NCI-H187 treated with DMSO at 0.1 percent for 48 hours (cell line): Measurements from ENCODE around the gene KIF21B.

ENCODE experiments used
- DNase-seq: peaks from one replicate; lab custom pipeline; 2025; lab: John Stamatoyannopoulos, UW

Gene KIF21B, protein sequence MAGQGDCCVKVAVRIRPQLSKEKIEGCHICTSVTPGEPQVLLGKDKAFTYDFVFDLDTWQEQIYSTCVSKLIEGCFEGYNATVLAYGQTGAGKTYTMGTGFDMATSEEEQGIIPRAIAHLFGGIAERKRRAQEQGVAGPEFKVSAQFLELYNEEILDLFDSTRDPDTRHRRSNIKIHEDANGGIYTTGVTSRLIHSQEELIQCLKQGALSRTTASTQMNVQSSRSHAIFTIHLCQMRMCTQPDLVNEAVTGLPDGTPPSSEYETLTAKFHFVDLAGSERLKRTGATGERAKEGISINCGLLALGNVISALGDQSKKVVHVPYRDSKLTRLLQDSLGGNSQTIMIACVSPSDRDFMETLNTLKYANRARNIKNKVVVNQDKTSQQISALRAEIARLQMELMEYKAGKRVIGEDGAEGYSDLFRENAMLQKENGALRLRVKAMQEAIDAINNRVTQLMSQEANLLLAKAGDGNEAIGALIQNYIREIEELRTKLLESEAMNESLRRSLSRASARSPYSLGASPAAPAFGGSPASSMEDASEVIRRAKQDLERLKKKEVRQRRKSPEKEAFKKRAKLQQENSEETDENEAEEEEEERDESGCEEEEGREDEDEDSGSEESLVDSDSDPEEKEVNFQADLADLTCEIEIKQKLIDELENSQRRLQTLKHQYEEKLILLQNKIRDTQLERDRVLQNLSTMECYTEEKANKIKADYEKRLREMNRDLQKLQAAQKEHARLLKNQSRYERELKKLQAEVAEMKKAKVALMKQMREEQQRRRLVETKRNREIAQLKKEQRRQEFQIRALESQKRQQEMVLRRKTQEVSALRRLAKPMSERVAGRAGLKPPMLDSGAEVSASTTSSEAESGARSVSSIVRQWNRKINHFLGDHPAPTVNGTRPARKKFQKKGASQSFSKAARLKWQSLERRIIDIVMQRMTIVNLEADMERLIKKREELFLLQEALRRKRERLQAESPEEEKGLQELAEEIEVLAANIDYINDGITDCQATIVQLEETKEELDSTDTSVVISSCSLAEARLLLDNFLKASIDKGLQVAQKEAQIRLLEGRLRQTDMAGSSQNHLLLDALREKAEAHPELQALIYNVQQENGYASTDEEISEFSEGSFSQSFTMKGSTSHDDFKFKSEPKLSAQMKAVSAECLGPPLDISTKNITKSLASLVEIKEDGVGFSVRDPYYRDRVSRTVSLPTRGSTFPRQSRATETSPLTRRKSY (N-terminal part only)

GRCh38 chr1:201023517-201023902 is at the start of gene KIF21B:
KIF21B (minus strand) TSS chr1:201023714; CDS start chr1:201023383, 331 bp downstream.
- DNase-seq: no peak

- no peak for DNase-seq
Observed at GRCh38 chr1:201072922-201073321, 49.4 kb upstream of the KIF21B start.

DNA sequence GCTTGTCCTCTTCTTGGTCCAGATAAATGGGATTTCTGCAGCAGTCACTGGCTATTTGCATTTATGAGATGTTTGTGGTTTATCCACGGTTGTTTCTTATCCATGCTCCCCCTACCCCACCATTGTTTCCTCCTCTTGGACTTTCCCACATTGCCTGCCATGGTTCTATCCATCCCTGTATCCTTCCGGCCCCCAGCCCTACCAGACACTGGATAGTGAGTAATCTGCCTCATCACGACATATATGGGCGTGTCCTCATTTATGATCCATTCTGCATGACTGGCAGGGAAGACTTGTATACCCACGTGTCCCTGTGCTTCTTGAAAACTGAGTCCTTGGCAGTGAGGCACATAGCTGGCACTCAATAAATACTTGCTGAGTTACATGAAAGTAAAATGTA is 48.6 kb upstream of the KIF21B start:
- DNase-seq: no peak

- no peak for DNase-seq
Observed at GRCh38 chr1:201069636-201070035, 46.1 kb upstream of the KIF21B start.

DNA sequence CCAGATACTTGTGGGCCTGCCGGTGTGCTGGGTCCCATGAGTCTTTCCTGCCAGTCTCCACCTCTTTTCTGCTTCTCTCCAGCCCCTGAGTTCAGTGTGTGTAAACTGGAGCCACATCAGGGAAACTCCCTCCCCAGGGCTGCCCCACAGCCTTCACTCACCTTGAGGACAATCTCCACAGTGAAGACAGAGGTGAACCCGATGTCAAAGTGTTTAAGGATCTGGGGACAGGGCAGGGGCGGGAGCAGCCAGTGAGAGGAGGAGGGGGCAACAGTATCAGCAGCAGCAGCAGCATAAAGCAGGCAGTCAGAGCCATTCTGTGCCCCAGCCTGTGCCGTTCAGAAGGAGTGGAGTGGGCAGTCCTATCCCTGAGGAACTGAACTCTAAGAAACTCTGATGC is 45.5 kb upstream of the KIF21B start:
- DNase-seq: no peak

GRCh38 chr1:201066986-201067385 is 43.5 kb upstream of the KIF21B start:
- no peak for DNase-seq

GRCh38 chr1:201065686-201066085 is 42.2 kb upstream of the KIF21B start:
- DNase-seq: no peak

GRCh38 chr1:201064806-201065205 is 41.3 kb upstream of the KIF21B start:
- DNase-seq: no peak

DNA sequence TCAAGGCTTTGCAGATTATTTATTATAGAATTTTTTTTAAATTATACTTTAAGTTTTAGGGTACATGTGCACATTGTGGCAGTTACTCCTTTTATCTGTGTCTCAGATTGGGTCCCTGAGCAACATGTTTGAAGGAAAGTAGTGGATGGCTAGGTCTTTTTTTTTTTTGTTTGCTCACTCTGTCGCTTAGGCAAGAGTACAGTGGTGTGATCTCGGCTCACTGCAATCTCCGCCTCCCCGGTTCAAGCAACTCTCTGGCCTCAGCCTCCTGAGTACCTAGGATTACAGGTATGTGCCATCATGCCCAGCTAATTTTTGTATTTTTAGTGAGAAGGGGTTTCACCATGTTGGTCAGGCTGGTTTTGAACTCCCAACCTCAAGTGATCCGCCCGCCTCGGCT is 39.6 kb upstream of the KIF21B start:
- DNase-seq: no peak

GRCh38 chr1:201062511-201063091 is 39.1 kb upstream of the KIF21B start:
- DNase-seq: no peak

DNA sequence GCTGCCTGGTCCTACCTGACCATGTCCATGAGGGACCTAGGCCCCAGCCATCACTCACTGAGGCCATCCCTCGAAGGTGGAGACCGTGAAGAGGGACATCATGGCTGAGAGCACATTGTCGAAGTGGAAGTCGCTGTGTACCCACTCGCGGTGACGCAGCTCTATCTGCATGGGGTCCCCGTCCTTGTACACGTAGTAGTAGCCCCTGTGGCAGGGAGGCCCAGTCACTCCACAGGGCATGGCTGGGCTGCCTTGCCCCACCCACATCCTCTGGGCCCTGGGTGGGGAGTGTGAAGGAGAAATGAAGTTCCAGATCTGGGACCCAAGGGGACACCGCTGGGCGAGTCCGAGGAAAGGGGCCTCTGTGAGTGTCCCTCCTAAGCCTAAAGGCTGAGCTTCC is 38.4 kb upstream of the KIF21B start:
- no peak for DNase-seq

GRCh38 chr1:201061049-201061448 is 37.5 kb upstream of the KIF21B start:
- DNase-seq: no peak

GRCh38 chr1:201060586-201060985 is 37.1 kb upstream of the KIF21B start:
- no peak for DNase-seq

DNA sequence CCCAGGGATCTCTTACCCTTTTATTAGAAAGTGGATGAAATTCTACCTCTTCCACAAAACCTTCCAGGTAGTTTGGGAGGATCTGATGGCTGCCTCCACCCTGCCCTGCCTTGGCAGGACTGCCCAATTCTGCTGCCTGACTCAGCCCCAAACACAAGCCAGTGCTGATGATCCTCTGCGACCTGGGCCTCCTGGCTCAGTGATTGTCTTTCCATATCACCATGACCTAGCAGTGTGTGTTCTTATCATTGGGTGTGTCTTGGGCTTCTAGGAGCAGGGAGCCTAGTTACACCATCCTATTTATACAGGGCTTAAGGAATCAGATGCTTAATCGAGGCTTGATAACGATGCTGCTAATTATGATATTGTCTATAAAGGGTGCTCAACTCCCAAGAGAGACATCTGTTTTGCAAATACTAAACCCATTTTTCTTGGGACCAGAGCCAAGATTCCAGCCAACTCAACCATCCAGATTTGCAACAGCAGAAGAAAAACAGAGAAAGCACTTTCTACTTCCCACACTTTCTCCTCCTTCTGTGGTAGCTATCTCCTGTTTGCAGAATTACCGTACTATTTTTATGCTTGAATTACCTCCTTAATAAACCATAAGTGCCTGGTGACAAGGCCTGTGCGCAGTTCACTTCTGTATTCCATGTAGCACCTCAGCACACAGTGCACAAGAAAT is 36.5 kb upstream of the KIF21B start:
- no peak for DNase-seq

DNA sequence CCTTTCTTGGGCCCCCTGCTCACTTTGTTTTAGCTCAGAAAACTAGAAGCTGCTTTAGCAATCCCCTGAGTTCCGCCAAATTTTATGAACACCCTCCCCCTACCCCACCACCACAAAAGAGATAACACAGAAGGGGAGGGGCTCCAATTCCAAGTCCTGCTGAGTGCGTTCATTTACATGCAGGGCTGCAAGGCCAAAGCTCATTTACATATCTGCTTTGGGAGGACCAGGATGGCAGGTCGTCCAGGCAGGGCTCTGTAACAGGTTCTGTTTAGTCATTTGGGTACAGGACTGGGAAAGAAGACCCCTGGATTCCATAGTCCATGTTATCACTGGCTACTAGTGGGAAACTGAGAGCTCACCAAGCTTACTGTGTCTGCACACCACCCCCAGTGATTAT is 35.9 kb upstream of the KIF21B start:
- DNase-seq: no peak

- no peak for DNase-seq
Observed at GRCh38 chr1:201054091-201054543, 30.6 kb upstream of the KIF21B start.

GRCh38 chr1:201053155-201053860 is 29.8 kb upstream of the KIF21B start:
- DNase-seq: no peak

DNA sequence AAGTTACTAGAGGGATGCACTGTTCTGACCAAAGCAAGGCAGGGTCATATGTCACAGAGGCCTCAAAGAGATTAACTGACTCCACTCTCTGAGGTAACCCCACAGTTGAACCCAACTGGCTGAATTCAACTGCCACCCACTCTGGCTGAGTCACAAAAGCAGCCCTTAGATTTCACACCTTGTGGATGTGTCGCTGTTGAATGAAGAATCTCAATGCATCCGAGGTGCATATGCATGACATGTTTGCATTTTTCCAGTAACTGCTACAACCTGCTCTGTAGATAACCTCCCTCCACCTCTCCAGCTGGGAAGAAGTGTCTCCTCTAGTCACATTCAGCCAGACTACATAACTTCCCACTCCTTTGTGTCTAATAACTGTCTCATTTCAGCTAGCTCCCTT is 27.9 kb upstream of the KIF21B start:
- no peak for DNase-seq

DNA sequence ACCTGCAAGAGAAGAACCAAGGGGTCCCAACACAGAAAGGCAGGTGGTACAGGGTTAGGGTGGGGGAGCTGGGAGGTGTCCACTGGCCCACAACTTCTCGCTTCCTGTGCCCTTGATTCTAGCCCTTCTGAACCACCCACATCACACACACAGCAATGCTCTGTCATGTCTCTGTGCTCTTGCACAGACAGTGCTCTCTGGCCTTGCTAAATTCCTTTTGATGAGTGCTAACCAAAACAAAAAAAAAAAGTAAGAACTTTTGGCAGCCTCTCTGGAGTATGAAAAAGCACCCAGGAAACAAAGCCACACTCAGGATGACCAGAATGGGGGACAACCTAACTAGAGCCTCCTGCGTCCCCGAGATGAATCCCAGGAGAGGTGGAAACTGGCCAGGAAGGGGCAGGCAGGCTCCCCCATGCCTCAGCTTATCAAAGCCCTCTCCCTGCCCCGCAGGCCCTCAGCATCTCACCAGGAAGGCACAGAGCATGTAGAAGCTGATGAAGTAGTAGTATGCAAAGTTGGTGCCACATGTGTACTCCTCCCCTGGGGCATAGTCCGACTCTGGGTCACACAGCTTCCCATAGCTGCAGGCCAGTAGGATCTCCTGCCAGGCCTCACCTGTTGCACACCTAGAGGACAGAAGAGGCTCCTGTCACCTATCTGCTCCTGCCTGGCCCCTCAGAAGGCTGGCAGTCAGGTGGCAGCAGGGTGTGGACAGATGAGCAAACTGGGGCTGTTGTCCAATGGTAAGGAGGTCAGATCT is 27.2 kb upstream of the KIF21B start:
- no peak for DNase-seq

DNA sequence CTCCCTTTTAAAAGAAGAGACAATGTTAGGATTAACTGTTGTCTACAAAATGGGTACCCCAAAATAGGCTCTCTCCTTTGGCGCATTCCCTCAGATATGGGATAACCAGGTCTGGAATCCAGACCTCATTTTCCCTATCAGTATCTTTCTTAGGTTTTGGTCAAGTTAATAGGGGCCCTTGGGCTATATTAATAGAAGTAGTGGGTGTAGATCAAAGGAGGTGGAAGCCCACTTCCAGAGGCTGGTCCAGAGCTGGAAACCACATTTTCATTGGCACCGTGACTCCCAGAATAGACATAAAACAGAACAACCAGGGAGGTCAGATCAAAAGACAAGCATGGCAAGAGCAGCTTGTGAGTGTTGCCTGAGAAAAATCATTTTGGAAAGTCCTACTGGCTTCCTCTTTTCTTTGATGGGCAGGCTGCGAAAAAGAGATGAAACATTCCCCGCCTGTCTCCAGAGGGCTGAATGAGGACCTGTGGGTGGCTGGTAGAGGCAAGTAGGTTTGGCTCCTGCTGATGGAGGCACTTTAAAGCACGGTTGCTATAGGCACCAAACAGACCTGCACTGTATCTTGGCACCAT is 25.8 kb upstream of the KIF21B start:
- no peak for DNase-seq
